Measurements from ENCODE around the gene UBALD2. TPM values are rescaled to one million over a fixed set of nuclear protein-coding genes. Genes with fewer than 3 reads are reported as not detected.

The UBALD2 gene
- total RNA-seq: 11.7 and 13.0 TPM in 2 replicates

GRCh38 chr17:76264755-76265623, at the start of gene UBALD2:
TSS of gene UBALD2 (plus strand) at chr17:76265348. CDS start at chr17:76265506, 158 bp downstream.

GRCh38 chr17:76240461-76241203, 24.5 kb upstream of the UBALD2 start, which contains the start of gene RNF157:
TSS of gene RNF157 (minus strand) at chr17:76240493. CDS start at chr17:76240240, 253 bp downstream.

GRCh38 chr17:76307966-76308338, 42.8 kb downstream of the UBALD2 start, which contains the start of gene QRICH2:
TSS of gene QRICH2 (minus strand) at chr17:76308276. CDS start at chr17:76307998, 278 bp downstream.

Other genes with a start within 250 kb of the UBALD2 start
- 101 and 120 TPM in 2 replicates for gene EVPL, start 238.0 kb upstream of the UBALD2 start, total RNA-seq
- 39.3 and 53.4 TPM in 2 replicates for gene SRP68, start 192.8 kb upstream of the UBALD2 start, total RNA-seq
- 0.14 and 0.78 TPM in 2 replicates for gene GALR2, start 190.6 kb upstream of the UBALD2 start, total RNA-seq
- gene ZACN, start 186.2 kb upstream of the UBALD2 start, total RNA-seq: not detected in 2 replicates
- 36.3 and 55.8 TPM in 2 replicates for gene EXOC7, start 161.6 kb upstream of the UBALD2 start, total RNA-seq
- gene FOXJ1, start 124.1 kb upstream of the UBALD2 start, total RNA-seq: not detected in 2 replicates
- 0.07 and 1.4 TPM in 2 replicates for gene RNF157, start 24.9 kb upstream of the UBALD2 start, total RNA-seq
- gene QRICH2, start 42.9 kb downstream of the UBALD2 start, total RNA-seq: 0.78 and 1.3 TPM in 2 replicates
- gene PRPSAP1, start 88.6 kb downstream of the UBALD2 start, total RNA-seq: 34.9 and 45.1 TPM in 2 replicates
- 95.6 and 114 TPM in 2 replicates for gene SPHK1, start 119.3 kb downstream of the UBALD2 start, total RNA-seq
- 14.8 and 19.9 TPM in 2 replicates for gene UBE2O, start 187.8 kb downstream of the UBALD2 start, total RNA-seq
- not detected in 2 replicates for gene AANAT, start 202.3 kb downstream of the UBALD2 start, total RNA-seq
- gene RHBDF2, start 236.1 kb downstream of the UBALD2 start, total RNA-seq: 31.3 and 39.7 TPM in 2 replicates